ENCODE results near the gene ZNF232. TPM values are rescaled to one million over a fixed set of nuclear protein-coding genes. Genes with fewer than 3 reads are reported as not detected.
"Not testable (repeated sequence)": the region's sequence is repeated elsewhere in the genome, so short reads cannot be mapped to it uniquely, and the experiment has no call there.

The ZNF232 gene
- total RNA-seq, 1 experiment from 2014 or later: 7.5 TPM

GRCh38 chr17:5121186-5121841, 9.6 kb upstream of the ZNF232 start:
- Mint-ChIP-seq H3K4me1 (ENCODE audit: low read depth, unreplicated experiment) (no peaks in the 10 kb centered on the region), H3K4me3 (ENCODE audit: unreplicated experiment) (peak overlapping the region; percentile 44), H3K9me3 (ENCODE audit: unreplicated experiment) (no peaks in the 10 kb centered on the region), H3K27ac (ENCODE audit: unreplicated experiment) (no peak overlapping the region), H3K27me3 (ENCODE audit: insufficient read depth, unreplicated experiment) (no peaks in the 10 kb centered on the region), H3K36me3 (ENCODE audit: insufficient read depth, unreplicated experiment) (no peaks in the 10 kb centered on the region)
- Histone ChIP-seq H3K27me3 (replicated peaks; ENCODE audit: control insufficient read depth, insufficient read depth, low read length) (no peaks in the 10 kb centered on the region), H3K4me3 (ENCODE audit: low read depth, low read length) (no peak overlapping the region), H3K9me3 (no peaks in the 10 kb centered on the region), H3K36me3 (ENCODE audit: control insufficient read depth, insufficient read depth, low read length) (no peaks in the 10 kb centered on the region), H3K4me1 (no peaks in the 10 kb centered on the region)
- intact Hi-C loops (cut with micrococcal nuclease; ENCODE audit: unreplicated experiment): no loop called here
- TF ChIP-seq, protein P1, sequence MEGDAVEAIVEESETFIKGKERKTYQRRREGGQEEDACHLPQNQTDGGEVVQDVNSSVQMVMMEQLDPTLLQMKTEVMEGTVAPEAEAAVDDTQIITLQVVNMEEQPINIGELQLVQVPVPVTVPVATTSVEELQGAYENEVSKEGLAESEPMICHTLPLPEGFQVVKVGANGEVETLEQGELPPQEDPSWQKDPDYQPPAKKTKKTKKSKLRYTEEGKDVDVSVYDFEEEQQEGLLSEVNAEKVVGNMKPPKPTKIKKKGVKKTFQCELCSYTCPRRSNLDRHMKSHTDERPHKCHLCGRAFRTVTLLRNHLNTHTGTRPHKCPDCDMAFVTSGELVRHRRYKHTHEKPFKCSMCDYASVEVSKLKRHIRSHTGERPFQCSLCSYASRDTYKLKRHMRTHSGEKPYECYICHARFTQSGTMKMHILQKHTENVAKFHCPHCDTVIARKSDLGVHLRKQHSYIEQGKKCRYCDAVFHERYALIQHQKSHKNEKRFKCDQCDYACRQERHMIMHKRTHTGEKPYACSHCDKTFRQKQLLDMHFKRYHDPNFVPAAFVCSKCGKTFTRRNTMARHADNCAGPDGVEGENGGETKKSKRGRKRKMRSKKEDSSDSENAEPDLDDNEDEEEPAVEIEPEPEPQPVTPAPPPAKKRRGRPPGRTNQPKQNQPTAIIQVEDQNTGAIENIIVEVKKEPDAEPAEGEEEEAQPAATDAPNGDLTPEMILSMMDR (IDR thresholded peaks at IDR 0.05; ENCODE audit: insufficient read depth in 1 of 2, low read depth in 1 of 2, low read length in 1 of 2, severe bottlenecking in 1 of 2, unreplicated experiment in 1 of 2): no peak
- DNase-seq: no peak
- ChIA-PET CTCF (no interaction called here), POLR2A (no interaction called here)
- BruUV-seq (replicated peaks): no TSS peak

DNA sequence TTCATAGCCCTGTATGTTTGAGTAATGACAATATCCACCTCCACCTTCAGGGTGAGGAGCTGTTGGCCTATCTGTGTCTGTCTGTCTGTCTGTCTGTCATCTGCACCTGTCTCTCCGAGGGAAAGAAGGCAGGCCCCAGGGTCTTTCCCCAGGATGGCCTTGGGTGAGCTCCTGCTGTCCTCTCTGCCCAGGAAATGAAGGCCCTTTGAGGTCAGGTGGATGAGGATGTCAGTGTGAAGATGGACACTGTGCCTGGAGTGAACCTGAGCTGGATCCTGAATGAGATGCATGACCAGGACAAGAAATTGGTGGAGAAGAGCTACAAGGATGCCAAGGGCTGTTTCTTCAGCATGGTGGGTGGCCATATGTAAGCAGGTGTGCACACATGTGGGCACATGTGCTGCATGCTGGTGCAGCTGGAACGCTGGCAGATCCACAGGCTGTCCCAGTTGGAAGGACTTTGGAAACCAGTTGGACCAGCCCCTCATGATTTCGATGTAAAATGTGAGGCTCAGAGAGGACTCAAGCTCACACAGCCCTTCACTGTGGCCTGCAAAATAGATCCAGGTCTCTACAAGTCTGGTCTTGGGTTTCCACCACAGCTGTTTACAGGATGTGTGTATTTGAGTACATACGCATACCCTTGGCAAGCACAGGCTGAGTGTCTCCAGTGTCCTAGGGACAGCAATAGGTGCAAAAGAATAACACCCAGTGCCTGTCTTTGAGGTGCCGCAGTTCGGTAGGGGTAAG, 8.9 kb upstream of the ZNF232 start:
- H3K27ac Mint-ChIP-seq (ENCODE audit: unreplicated experiment); CTCF ChIA-PET; H3K4me3 ChIP-seq (ENCODE audit: low read depth, low read length): not testable (repeated sequence)

DNA sequence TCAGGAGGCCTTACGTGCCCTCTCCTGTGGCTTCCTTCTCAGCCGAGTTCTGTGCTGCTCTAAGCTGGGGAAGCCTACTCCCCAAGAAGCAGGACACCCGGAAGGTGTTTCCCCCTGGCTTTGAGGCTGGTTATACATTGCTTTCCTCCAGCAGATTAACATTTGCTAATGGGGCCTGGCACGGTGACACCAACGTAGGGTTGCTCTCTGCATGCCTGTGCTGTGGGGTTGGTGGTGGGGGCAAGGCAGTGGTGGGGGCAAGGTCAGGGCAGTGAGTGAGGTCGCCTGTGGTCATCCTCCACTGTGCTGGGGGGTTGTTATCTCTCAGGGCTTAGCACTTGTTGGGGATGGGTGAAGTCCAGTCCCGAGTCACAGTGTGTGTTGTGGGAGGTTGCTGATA, 8.4 kb upstream of the ZNF232 start:
- ChIA-PET POLR2A (no interaction called here), CTCF (no interaction called here)
- no TSS peak for BruUV-seq (replicated peaks)
- intact Hi-C loops (cut with micrococcal nuclease; ENCODE audit: unreplicated experiment): no loop called here
- H3K4me1 Mint-ChIP-seq (ENCODE audit: low read depth, unreplicated experiment): no peaks in the 10 kb centered on the region
- Histone ChIP-seq H3K9me3 (no peaks in the 10 kb centered on the region), H3K4me3 (ENCODE audit: low read depth, low read length) (no peak overlapping the region), H3K27me3 (replicated peaks; ENCODE audit: control insufficient read depth, insufficient read depth, low read length) (no peaks in the 10 kb centered on the region), H3K4me1 (no peaks in the 10 kb centered on the region), H3K36me3 (ENCODE audit: control insufficient read depth, insufficient read depth, low read length) (no peaks in the 10 kb centered on the region)
- H3K27me3 Mint-ChIP-seq (ENCODE audit: insufficient read depth, unreplicated experiment): no peaks in the 10 kb centered on the region
- H3K36me3 Mint-ChIP-seq (ENCODE audit: insufficient read depth, unreplicated experiment): no peaks in the 10 kb centered on the region
- H3K9me3 Mint-ChIP-seq (ENCODE audit: unreplicated experiment): no peaks in the 10 kb centered on the region
- TF ChIP-seq, protein P1 (IDR thresholded peaks at IDR 0.05; ENCODE audit: insufficient read depth in 1 of 2, low read depth in 1 of 2, low read length in 1 of 2, severe bottlenecking in 1 of 2, unreplicated experiment in 1 of 2): no peak
- H3K27ac Mint-ChIP-seq (ENCODE audit: unreplicated experiment): no peak overlapping the region
- DNase-seq: no peak
- no peak overlapping the region for H3K4me3 Mint-ChIP-seq (ENCODE audit: unreplicated experiment)

More for the DNA sequence above, 8.9 kb upstream of the ZNF232 start:
- H3K36me3 ChIP-seq (ENCODE audit: control insufficient read depth, insufficient read depth, low read length); BruUV-seq (replicated peaks); H3K4me1 Mint-ChIP-seq (ENCODE audit: low read depth, unreplicated experiment); H3K4me1 ChIP-seq; H3K36me3 Mint-ChIP-seq (ENCODE audit: insufficient read depth, unreplicated experiment); intact Hi-C loops (cut with micrococcal nuclease; ENCODE audit: unreplicated experiment); DNase-seq; H3K27me3 ChIP-seq (replicated peaks; ENCODE audit: control insufficient read depth, insufficient read depth, low read length); H3K9me3 Mint-ChIP-seq (ENCODE audit: unreplicated experiment); H3K27me3 Mint-ChIP-seq (ENCODE audit: insufficient read depth, unreplicated experiment); POLR2A ChIA-PET; H3K9me3 ChIP-seq; H3K4me3 Mint-ChIP-seq (ENCODE audit: unreplicated experiment): not testable (repeated sequence)

Measured in Caco-2 (cell line).